ENCODE data around the gene GATAD2B. TPM values are rescaled to one million over a fixed set of nuclear protein-coding genes. Genes with fewer than 3 reads are reported as not detected.

The GATAD2B gene
- total and polyA plus RNA-seq, 8 donors = 31.5 to 41.5 (median 33.1) TPM

- TF ChIP-seq, protein P1, sequence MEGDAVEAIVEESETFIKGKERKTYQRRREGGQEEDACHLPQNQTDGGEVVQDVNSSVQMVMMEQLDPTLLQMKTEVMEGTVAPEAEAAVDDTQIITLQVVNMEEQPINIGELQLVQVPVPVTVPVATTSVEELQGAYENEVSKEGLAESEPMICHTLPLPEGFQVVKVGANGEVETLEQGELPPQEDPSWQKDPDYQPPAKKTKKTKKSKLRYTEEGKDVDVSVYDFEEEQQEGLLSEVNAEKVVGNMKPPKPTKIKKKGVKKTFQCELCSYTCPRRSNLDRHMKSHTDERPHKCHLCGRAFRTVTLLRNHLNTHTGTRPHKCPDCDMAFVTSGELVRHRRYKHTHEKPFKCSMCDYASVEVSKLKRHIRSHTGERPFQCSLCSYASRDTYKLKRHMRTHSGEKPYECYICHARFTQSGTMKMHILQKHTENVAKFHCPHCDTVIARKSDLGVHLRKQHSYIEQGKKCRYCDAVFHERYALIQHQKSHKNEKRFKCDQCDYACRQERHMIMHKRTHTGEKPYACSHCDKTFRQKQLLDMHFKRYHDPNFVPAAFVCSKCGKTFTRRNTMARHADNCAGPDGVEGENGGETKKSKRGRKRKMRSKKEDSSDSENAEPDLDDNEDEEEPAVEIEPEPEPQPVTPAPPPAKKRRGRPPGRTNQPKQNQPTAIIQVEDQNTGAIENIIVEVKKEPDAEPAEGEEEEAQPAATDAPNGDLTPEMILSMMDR (IDR thresholded peaks at IDR 0.05) = no peak
- DNase-seq = no peak
- intact Hi-C loops (cut with DNase I) = no loop called here
- no peaks in the 10 kb centered on the region for H3K9me3 ChIP-seq
- no peak overlapping the region for H3K27ac ChIP-seq
- no peak overlapping the region for H3K4me3 ChIP-seq
- H3K4me1 ChIP-seq = peaks cover 0 to 30% of the 10 kb centered on the region in 2 donors
- no peak for ATAC-seq
- no peaks in the 10 kb centered on the region for H3K27me3 ChIP-seq
- no peaks in the 10 kb centered on the region for H3K36me3 ChIP-seq
Observed at GRCh38 chr1:153869486-153869885, 53.3 kb downstream of the GATAD2B start.

GRCh38 chr1:153866045-153866850 is 56.5 kb downstream of the GATAD2B start:
- no peaks in the 10 kb centered on the region for H3K9me3 ChIP-seq
- no peaks in the 10 kb centered on the region for H3K27me3 ChIP-seq
- intact Hi-C loops (cut with DNase I) = no loop called here
- TF ChIP-seq, protein P1 (IDR thresholded peaks at IDR 0.05) = no peak
- no peak for ATAC-seq
- H3K4me3 ChIP-seq = no peak overlapping the region
- H3K4me1 ChIP-seq = peaks cover 0 to 12% of the 10 kb centered on the region in 2 donors
- no peaks in the 10 kb centered on the region for H3K36me3 ChIP-seq
- DNase-seq = no peak
- H3K27ac ChIP-seq = no peak overlapping the region

DNA sequence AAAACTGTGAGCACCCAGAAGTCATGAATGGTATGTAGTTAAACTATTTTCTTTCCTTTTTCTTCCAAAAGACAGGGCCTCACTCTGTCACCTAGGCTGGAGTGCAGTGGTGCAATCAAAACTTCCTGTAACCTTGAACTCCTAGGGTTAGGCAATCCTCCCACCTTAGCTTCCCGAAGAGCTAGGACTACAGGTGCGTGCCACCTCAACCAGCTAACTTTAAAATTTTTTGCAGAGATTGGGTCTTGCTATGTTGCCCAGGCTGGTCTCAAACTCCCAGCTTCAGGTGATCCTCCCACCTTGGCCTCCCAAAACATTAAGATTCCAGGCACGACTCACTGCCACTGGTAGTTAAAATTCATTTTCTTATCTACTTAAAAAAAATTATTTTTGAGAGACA is 62.5 kb downstream of the GATAD2B start:
- Histone ChIP-seq H3K27ac (no peak overlapping the region), H3K4me3 (no peak overlapping the region), H3K9me3 (no peaks in the 10 kb centered on the region), H3K36me3 (no peaks in the 10 kb centered on the region), H3K27me3 (no peaks in the 10 kb centered on the region), H3K4me1 (peaks cover 0 to 3% of the 10 kb centered on the region in 2 donors)
- intact Hi-C loops (cut with DNase I) = no loop called here
- no peak for DNase-seq
- TF ChIP-seq, protein P1 (IDR thresholded peaks at IDR 0.05) = no peak
- no peak for ATAC-seq

DNA sequence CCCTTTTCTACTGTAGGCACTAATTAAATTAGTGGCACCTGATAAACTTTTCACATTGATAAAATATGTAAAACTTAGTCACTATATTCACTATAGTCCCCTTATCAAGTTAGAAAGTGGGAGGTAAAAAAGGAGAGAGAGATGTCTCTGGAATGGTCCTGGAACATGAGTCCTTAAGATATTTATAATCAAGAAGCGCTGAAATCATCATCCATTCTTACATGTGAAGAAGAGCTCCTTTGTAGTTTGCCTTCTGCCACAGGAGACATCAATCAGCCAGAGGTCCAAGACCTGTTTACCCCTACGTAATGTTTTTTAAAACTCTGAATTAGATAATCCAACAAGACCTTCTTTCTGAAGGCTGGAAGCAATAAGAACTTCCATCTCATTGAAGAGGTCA is 65.3 kb downstream of the GATAD2B start:
- DNase-seq (no peak), ATAC-seq (no peak)
- Histone ChIP-seq H3K27ac (no peak overlapping the region), H3K4me1 (peaks cover 0 to 15% of the 10 kb centered on the region in 2 donors), H3K9me3 (no peaks in the 10 kb centered on the region), H3K27me3 (no peaks in the 10 kb centered on the region), H3K4me3 (no peak overlapping the region), H3K36me3 (no peaks in the 10 kb centered on the region)
- TF ChIP-seq, protein P1 (IDR thresholded peaks at IDR 0.05) = no peak
- intact Hi-C loops (cut with DNase I) = no loop called here

- H3K9me3 ChIP-seq = no peaks in the 10 kb centered on the region
- ATAC-seq (no peak), DNase-seq (no peak)
- no peaks in the 10 kb centered on the region for H3K36me3 ChIP-seq
- H3K27me3 ChIP-seq = no peaks in the 10 kb centered on the region
- H3K4me1 ChIP-seq = peaks cover 0 to 19% of the 10 kb centered on the region in 2 donors
- TF ChIP-seq, protein P1 (IDR thresholded peaks at IDR 0.05) = no peak
- H3K27ac ChIP-seq = no peak overlapping the region
- H3K4me3 ChIP-seq = no peak overlapping the region
- intact Hi-C loops (cut with DNase I) = no loop called here
Observed at GRCh38 chr1:153856763-153857162, 66.0 kb downstream of the GATAD2B start.
